Measurements from ENCODE around the gene PLA2G6. TPM values are rescaled to one million over a fixed set of nuclear protein-coding genes. Genes with fewer than 3 reads are reported as not detected.

Gene PLA2G6
- total and polyA plus RNA-seq, 2 of the 4 experiments (the other 2 are of a cell fraction), result 6.1 to 10.3 TPM

- ChIA-PET POLR2A (ENCODE audit: unreplicated experiment) (no interaction called here), CTCF (interaction anchor here (0.5 kb wide), 1 partner anchor 107 kb away, joined by 3 read pairs; no protein-coding TSS in a partner anchor)
- Histone ChIP-seq H3K4me1 (ENCODE audit: control insufficient read depth, insufficient read depth, low read length) (no peaks in the 10 kb centered on the region; the same call in 1 of the 2 replicates), H3K14ac (replicated peaks; ENCODE audit: low read depth, low read length) (no peak overlapping the region), H3K4ac (ENCODE audit: low read depth, low read length) (no peak overlapping the region), H4K20me1 (ENCODE audit: insufficient read depth, low read length) (no peaks in the 10 kb centered on the region), H2BK15ac (ENCODE audit: low read depth, low read length) (no peak overlapping the region), H3K9ac (ENCODE audit: low read depth, low read length) (no peak overlapping the region), H3K36me3 (ENCODE audit: control insufficient read depth, insufficient read depth, low read length) (no peaks in the 10 kb centered on the region), H4K5ac (ENCODE audit: low read depth, low read length) (no peak overlapping the region), H4K8ac (ENCODE audit: low read depth in 2 of 2, low read length in 2 of 2) (no peak overlapping the region), H3K23ac (ENCODE audit: low read depth, low read length) (no peak overlapping the region), H3K18ac (ENCODE audit: low read depth, low read length) (no peak overlapping the region), H3K27me3 (ENCODE audit: control insufficient read depth, insufficient read depth, low read length) (peaks cover 2% of the 10 kb centered on the region; the same call in 1 of the 2 replicates), H3K27ac (ENCODE audit: insufficient read depth, low read length) (no peak overlapping the region), H3K9me1 (ENCODE audit: insufficient read depth, low read length) (no peaks in the 10 kb centered on the region), H3K4me2 (ENCODE audit: low read depth, low read length) (no peak overlapping the region), H4K91ac (ENCODE audit: insufficient read depth, low read depth, low read length) (no peak overlapping the region), H2AK5ac (ENCODE audit: low read depth, low read length) (no peak overlapping the region), H3K79me1 (ENCODE audit: low read depth in 1 of 2, low read length in 2 of 2) (no peaks in the 10 kb centered on the region), H2AK9ac (replicated peaks; ENCODE audit: low read depth, low read length, poor library complexity) (no peak overlapping the region), H2BK120ac (ENCODE audit: low read depth, low read length) (no peak overlapping the region), H2AFZ (replicated peaks; ENCODE audit: low read length, poor library complexity) (no peak overlapping the region), H3K9me3 (ENCODE audit: control insufficient read depth, insufficient read depth, low read length) (no peaks in the 10 kb centered on the region), H3K4me3 (ENCODE audit: insufficient read depth, low read depth, low read length) (no peak overlapping the region), H3K56ac (ENCODE audit: extremely low read depth, insufficient read depth, low read length) (no peak overlapping the region), H2BK5ac (ENCODE audit: low read depth, low read length, poor library complexity, severe bottlenecking) (no peak overlapping the region), H2BK20ac (ENCODE audit: low read depth, low read length) (no peak overlapping the region)
- TF ChIP-seq BHLHE40 (IDR thresholded peaks at IDR 0.05; ENCODE audit: low read depth, low read length) (no peak), RCOR1 (IDR thresholded peaks at IDR 0.05; ENCODE audit: insufficient replicate concordance, low read length) (no peak), MAZ (IDR thresholded peaks at IDR 0.05; ENCODE audit: borderline replicate concordance, low read depth, low read length) (no peak), MAFK (IDR thresholded peaks at IDR 0.05; ENCODE audit: low read depth, low read length) (no peak), CTCF (conservative IDR thresholded peaks at IDR 0.05; ENCODE audit: low read depth, low read length) (no peak), NFE2L2 (IDR thresholded peaks at IDR 0.05; ENCODE audit: low read depth, low read length) (no peak)
- in situ Hi-C loops (cut with MboI; ENCODE audit: low sequenced_read_pairs), result no loop called here
- intact Hi-C loops (cut with micrococcal nuclease), result no loop called here
- dilution Hi-C loops (cut with HindIII; ENCODE audit: low sequenced_read_pairs, unreplicated experiment), result no loop called here
- DNase-seq (no peak), ATAC-seq (ENCODE audit: low read depth) (no peak)
- WGBS, 2 experiments (ENCODE audit: extremely low coverage in 2 of 2, insufficient read length in 1 of 2), result 75% methylated on average over 6 of the region's 11 CpGs; no CpG with 5 or more reads in 1 of the 2 experiments
- no TSS peak for BruUV-seq (replicated peaks)
These were observed 69.7 kb downstream of the PLA2G6 start for GRCh38 chr22:38111925-38112355.

All from IMR-90 (cell line).